Stimulated activated naive B cell treated with anti-CD40 and anti-IgM and Interleukin-4, amounts not matched to agents 10 μg/mL and 1 μg/mL and 100 μg/mL, for 72 hours (primary cell): Measurements from ENCODE around the gene FXYD3.

Source experiments
- ATAC-seq, 2 donors: fragments of 150-1000 bp; cut with Tn5 transposase; replicated peaks; 2 replicates each; pipeline ENCODE4 v1.10.0; 2021; ENCODE audit warnings: moderate library complexity in 1 of 2
- DNase-seq: peaks from one replicate; pipeline ENCODE4 v3.0.0; 2021
- H3K27ac Mint-ChIP-seq: one replicate; pipeline ENCODE4 v1.8.0; 2022; ENCODE audit warnings: mild to moderate bottlenecking, mixed read lengths
- H3K27me3 Mint-ChIP-seq, 2 donors: one replicate each; pipeline ENCODE4 v1.8.0; 2022; ENCODE audit warnings: mixed read lengths in 2 of 2
- H3K36me3 Mint-ChIP-seq, 2 donors: one replicate each; pipeline ENCODE4 v1.8.0; 2022; ENCODE audit warnings: mixed read lengths in 2 of 2, mild to moderate bottlenecking in 1 of 2
- H3K4me1 Mint-ChIP-seq, 2 donors: one replicate each; pipeline ENCODE4 v1.8.0; 2022; ENCODE audit warnings: mixed read lengths in 2 of 2, mild to moderate bottlenecking in 1 of 2
- H3K4me3 Mint-ChIP-seq, 2 donors: one replicate each; pipeline ENCODE4 v1.8.0; 2022; ENCODE audit warnings: mild to moderate bottlenecking in 2 of 2, mixed read lengths in 2 of 2, moderate library complexity in 1 of 2
- H3K9me3 Mint-ChIP-seq, 2 donors: one replicate each; pipeline ENCODE4 v1.8.0; 2022; ENCODE audit warnings: mixed read lengths in 2 of 2, mild to moderate bottlenecking in 1 of 2

Gene FXYD3

GRCh38 chr19:35077411-35078223 lies 38.0 kb upstream of the FXYD3 start:
- H3K27ac Mint-ChIP-seq, result no peak overlapping the region
- DNase-seq, result no peak
- no peaks in the 10 kb centered on the region for H3K27me3 Mint-ChIP-seq
- no peaks in the 10 kb centered on the region for H3K36me3 Mint-ChIP-seq
- no peak overlapping the region for H3K4me3 Mint-ChIP-seq
- no peaks in the 10 kb centered on the region for H3K9me3 Mint-ChIP-seq
- no peak for ATAC-seq
- peaks cover 29 to 42% of the 10 kb centered on the region in 2 donors for H3K4me1 Mint-ChIP-seq

DNA sequence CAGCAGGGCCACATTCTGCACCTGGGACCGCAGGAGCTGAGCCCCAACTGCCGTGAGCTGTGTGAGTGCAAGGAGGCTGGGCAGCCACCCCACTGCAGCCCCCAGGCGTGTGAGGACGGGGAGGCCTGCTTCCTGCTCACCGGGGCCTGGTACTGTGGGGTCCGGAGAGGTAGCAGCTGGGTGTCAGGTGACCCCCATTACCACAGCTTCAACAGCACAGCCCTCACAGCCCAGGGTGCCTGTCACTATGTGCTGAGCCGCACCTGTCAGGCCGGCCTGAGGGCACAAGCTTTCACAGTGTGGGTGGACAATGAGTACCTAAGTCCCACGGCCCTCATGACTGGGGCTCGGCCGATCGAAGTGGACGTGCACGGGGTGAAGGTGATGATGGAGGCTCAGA lies 35.8 kb upstream of the FXYD3 start:
- H3K4me3 Mint-ChIP-seq, result no peak overlapping the region
- DNase-seq, result no peak
- H3K9me3 Mint-ChIP-seq, result no peaks in the 10 kb centered on the region
- H3K36me3 Mint-ChIP-seq, result no peaks in the 10 kb centered on the region
- no peaks in the 10 kb centered on the region for H3K27me3 Mint-ChIP-seq
- peaks cover 49 to 51% of the 10 kb centered on the region in 2 donors for H3K4me1 Mint-ChIP-seq
- peak overlapping the region; percentile 44 for H3K27ac Mint-ChIP-seq
- no peak for ATAC-seq

GRCh38 chr19:35080613-35081170 lies 34.9 kb upstream of the FXYD3 start:
- Mint-ChIP-seq H3K4me1 (peaks cover 49% of the 10 kb centered on the region in 2 donors), H3K27me3 (no peaks in the 10 kb centered on the region), H3K4me3 (no peak overlapping the region), H3K9me3 (no peaks in the 10 kb centered on the region), H3K36me3 (no peaks in the 10 kb centered on the region), H3K27ac (no peak overlapping the region)
- DNase-seq (no peak), ATAC-seq (no peak)

DNA sequence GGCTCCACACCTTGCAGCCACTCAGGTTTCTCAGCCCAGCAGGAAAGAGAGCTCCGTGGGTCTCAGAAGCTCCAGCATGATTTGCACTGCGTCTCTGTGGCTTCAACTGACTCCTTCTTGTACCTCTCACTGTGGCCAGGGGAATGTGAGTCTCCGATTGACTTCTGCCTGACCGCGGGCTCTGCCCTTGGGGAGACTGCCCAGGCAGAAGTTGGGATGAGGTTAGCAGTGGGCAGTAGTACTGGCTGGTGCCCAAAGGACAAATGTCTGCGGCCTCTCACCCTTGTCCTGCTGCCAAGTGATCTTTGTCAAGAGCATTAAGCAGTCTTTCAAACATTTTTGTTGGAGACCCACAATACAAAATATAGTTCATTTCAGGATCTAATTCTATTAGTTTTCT lies 34.4 kb upstream of the FXYD3 start:
- Mint-ChIP-seq H3K36me3 (no peaks in the 10 kb centered on the region), H3K27me3 (no peaks in the 10 kb centered on the region), H3K4me3 (no peak overlapping the region), H3K4me1 (peaks cover 53 to 54% of the 10 kb centered on the region in 2 donors), H3K9me3 (no peaks in the 10 kb centered on the region), H3K27ac (no peak overlapping the region)
- DNase-seq (no peak), ATAC-seq (no peak)

DNA sequence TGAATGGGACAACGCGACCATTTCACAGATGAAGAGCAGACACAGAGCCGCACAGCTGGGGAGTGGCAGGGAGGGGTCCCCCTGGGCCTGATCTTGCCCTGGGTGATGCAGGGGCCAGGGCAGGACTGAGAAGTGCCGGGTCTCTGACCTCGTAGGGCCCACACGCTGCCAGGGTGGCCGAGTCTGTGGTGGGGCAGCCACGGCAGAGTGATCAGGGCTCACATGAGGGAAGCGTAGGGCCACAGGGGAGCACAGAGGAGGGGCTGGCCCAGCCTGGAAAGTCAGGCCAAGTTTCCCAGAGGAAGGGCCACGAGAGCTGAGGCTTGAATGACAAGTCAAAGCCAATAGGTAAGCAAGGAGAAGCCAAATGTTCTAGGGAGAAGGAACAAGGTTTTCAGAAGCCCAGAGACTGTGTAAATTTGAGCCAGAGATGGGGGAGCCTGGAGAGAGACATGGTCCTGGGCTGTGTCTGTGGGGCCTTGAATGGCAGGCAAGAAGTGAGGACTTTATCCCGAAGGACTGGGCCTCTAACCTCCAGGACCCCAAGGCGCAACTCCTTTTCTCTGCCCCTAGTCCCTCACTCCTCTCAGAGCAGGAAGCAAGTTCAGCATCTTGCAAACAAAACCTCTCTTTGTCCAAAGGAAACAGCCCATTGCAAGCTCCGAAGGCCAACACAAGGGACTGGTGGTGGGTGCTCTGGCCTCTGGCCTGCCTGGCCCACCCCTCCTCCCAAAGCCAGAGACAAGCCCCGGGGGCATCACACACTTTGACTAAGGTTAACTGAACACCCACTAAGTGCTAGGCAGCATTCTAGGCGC lies 31.7 kb upstream of the FXYD3 start:
- Mint-ChIP-seq H3K27me3 (no peaks in the 10 kb centered on the region), H3K4me3 (peak overlapping the region in 1 of 2 donors; percentile 3), H3K36me3 (no peaks in the 10 kb centered on the region), H3K27ac (peak overlapping the region; percentile 91), H3K9me3 (no peaks in the 10 kb centered on the region), H3K4me1 (peaks cover 53 to 67% of the 10 kb centered on the region in 2 donors)
- ATAC-seq (peak; percentile 49 to 61), DNase-seq (no peak)

DNA sequence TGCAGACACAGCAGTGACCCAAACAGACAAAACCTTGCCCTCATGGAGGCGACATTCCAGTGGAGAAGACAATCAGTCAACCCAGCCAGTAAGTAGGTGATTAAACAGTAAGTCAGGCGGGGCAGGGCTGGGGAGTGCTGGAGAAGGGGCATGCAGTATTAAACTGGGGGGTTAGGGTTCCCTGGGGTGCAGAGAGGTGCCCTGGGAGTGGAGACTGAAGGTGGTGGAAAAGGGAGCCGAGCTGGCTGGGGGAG lies 31.2 kb upstream of the FXYD3 start:
- no peaks in the 10 kb centered on the region for H3K9me3 Mint-ChIP-seq
- peak overlapping the region; percentile 91 for H3K27ac Mint-ChIP-seq
- H3K27me3 Mint-ChIP-seq, result no peaks in the 10 kb centered on the region
- H3K36me3 Mint-ChIP-seq, result no peaks in the 10 kb centered on the region
- H3K4me1 Mint-ChIP-seq, result peaks cover 50 to 68% of the 10 kb centered on the region in 2 donors
- ATAC-seq, result no peak
- DNase-seq, result no peak
- no peak overlapping the region for H3K4me3 Mint-ChIP-seq

- Mint-ChIP-seq H3K9me3 (no peaks in the 10 kb centered on the region), H3K27me3 (no peaks in the 10 kb centered on the region), H3K36me3 (no peaks in the 10 kb centered on the region), H3K4me3 (peak overlapping the region; percentile 5 to 17), H3K27ac (peak overlapping the region; percentile 81), H3K4me1 (peaks cover 49 to 74% of the 10 kb centered on the region in 2 donors)
- ATAC-seq, result peak; percentile 47
- DNase-seq, result no peak
Observed at GRCh38 chr19:35085947-35086346, 29.7 kb upstream of the FXYD3 start.

DNA sequence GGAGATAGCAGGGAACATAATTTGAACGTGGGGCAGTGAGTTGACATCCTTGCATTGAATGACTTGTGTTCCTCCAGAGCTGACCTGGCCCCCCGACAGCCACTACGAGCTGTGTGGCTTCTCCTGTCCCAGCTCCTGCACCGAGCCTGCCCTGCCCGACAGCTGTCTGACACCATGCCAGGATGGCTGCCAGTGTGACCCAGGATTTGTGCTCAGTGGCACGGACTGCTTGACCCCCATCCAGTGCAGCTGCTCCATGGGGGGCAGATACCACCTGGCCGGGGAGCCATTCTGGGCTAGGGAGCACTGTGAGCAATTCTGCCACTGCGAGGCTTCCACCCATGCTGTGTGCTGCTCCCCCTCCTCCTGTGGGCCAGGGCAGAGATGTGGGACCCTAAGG lies 29.2 kb upstream of the FXYD3 start:
- Mint-ChIP-seq H3K27ac (peak overlapping the region; percentile 89), H3K27me3 (no peaks in the 10 kb centered on the region), H3K4me1 (peaks cover 47 to 74% of the 10 kb centered on the region in 2 donors)

GRCh38 chr19:35087393-35087792 lies 28.2 kb upstream of the FXYD3 start:
- Mint-ChIP-seq H3K36me3 (no peaks in the 10 kb centered on the region), H3K4me3 (no peak overlapping the region), H3K27me3 (no peaks in the 10 kb centered on the region), H3K9me3 (no peaks in the 10 kb centered on the region), H3K27ac (no peak overlapping the region), H3K4me1 (peaks cover 47 to 72% of the 10 kb centered on the region in 2 donors)
- DNase-seq (no peak), ATAC-seq (no peak)

More for the DNA sequence above, 29.2 kb upstream of the FXYD3 start:
- no peaks in the 10 kb centered on the region for H3K36me3 Mint-ChIP-seq
- H3K4me3 Mint-ChIP-seq, result no peak overlapping the region
- ATAC-seq, result no peak
- H3K9me3 Mint-ChIP-seq, result no peaks in the 10 kb centered on the region
- no peak for DNase-seq

GRCh38 chr19:35088131-35088913 lies 27.3 kb upstream of the FXYD3 start:
- no peak overlapping the region for H3K27ac Mint-ChIP-seq
- DNase-seq, result no peak
- ATAC-seq, result no peak
- H3K4me1 Mint-ChIP-seq, result peaks cover 44 to 65% of the 10 kb centered on the region in 2 donors
- H3K9me3 Mint-ChIP-seq, result no peaks in the 10 kb centered on the region
- H3K36me3 Mint-ChIP-seq, result no peaks in the 10 kb centered on the region
- H3K27me3 Mint-ChIP-seq, result no peaks in the 10 kb centered on the region
- no peak overlapping the region for H3K4me3 Mint-ChIP-seq

- Mint-ChIP-seq H3K4me1 (peaks cover 33 to 53% of the 10 kb centered on the region in 2 donors), H3K9me3 (no peaks in the 10 kb centered on the region), H3K36me3 (no peaks in the 10 kb centered on the region), H3K27ac (no peak overlapping the region), H3K4me3 (no peak overlapping the region), H3K27me3 (no peaks in the 10 kb centered on the region)
- DNase-seq (no peak), ATAC-seq (no peak)
Observed at GRCh38 chr19:35089554-35089953, 26.1 kb upstream of the FXYD3 start.

DNA sequence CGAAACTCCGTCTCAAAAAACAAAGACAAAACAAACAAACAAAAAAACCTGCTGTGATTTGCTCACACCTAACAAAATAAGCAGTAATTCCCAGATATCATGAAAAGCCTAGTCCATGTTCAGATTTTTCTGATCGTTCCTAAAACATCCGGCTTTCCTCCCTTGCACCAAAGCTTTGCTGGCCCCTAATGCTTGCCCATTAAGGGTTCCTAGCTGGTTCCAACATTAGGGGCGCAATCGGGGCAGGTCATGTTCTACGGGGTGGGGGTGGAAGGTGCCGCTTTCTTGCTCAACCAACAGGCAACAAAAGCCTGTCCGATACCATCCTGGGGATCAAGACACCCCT lies 25.5 kb upstream of the FXYD3 start:
- peak; percentile 23 to 30 for ATAC-seq
- H3K27ac Mint-ChIP-seq, result no peak overlapping the region
- no peak for DNase-seq
- peaks cover 29 to 47% of the 10 kb centered on the region in 2 donors for H3K4me1 Mint-ChIP-seq
- H3K36me3 Mint-ChIP-seq, result no peaks in the 10 kb centered on the region
- H3K4me3 Mint-ChIP-seq, result peak overlapping the region in 1 of 2 donors; percentile 46
- H3K27me3 Mint-ChIP-seq, result no peaks in the 10 kb centered on the region
- no peaks in the 10 kb centered on the region for H3K9me3 Mint-ChIP-seq

DNA sequence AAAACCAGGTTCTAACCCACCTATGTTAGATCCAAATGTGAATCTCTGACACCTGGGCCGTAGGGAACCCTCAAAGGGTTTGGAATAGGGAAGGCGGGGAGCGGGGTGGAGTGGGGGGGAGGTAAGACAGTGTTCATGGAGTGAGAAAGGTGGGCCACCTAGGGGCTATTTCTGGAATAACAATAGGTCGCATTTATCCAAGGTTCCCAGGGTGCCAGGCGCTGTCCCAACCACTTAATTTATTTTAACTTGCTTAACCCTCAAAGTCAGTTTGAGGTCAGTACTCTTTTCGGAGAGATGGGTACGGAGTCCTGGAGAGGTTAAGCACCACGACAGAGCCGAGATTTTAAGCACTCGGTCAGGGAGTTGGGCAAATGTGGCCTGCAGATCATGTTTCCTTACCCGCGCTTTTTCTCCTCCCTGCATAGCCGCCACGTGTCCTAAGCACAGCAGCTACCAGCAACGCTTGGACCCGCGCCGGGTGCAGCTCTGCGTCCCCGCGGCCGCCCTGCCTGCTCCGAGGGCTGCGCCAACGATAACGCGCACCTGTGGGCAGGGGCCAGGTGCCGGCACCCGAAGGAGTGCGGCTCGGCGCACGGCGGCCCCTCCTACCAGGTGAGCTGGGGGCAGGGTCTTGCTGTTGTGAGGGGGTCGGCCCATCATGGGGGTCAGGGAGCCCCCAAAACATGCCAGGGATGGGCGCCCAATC lies 25.0 kb upstream of the FXYD3 start:
- Mint-ChIP-seq H3K4me3 (peak overlapping the region; percentile 32 to 46), H3K27ac (no peak overlapping the region), H3K9me3 (no peaks in the 10 kb centered on the region), H3K36me3 (no peaks in the 10 kb centered on the region), H3K27me3 (no peaks in the 10 kb centered on the region), H3K4me1 (peaks cover 26 to 42% of the 10 kb centered on the region in 2 donors)
- DNase-seq (no peak), ATAC-seq (peak; percentile 74 to 78)

- Mint-ChIP-seq H3K4me1 (peaks cover 10 to 14% of the 10 kb centered on the region in 2 donors), H3K27me3 (no peaks in the 10 kb centered on the region), H3K9me3 (no peaks in the 10 kb centered on the region), H3K36me3 (no peaks in the 10 kb centered on the region), H3K4me3 (no peak overlapping the region), H3K27ac (no peak overlapping the region)
- DNase-seq (no peak), ATAC-seq (no peak)
Observed at GRCh38 chr19:35093430-35093829, 22.2 kb upstream of the FXYD3 start.
